ENCODE results near the gene STC2.

DNA sequence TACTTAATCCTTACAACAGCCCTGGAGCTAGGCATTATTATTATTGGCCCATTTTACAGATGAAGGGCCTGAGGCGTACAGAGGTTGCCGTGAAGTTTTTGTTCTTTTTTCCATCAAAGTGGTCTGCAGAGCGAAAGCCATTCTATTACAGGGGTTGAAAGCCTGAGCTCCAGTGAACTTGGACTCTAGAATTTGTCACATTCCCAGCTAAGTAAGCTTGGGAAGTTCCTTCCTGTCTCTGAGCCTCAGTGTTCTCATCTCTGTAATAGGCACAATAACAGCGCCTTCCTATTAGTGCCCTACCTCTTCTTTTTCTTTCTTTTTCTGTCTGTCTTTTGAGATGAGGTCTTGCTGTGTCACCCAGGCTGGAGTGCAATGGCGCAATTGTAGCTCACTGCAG lies 49.0 kb downstream of the STC2 start:
- TF ChIP-seq FOS (IDR thresholded peaks at IDR 0.05; ENCODE audit: low read depth, low read length) = no peak
- TF ChIP-seq CTCF (conservative IDR thresholded peaks at IDR 0.05; ENCODE audit: low read depth, low read length) = no peak
- TF ChIP-seq POLR2A (IDR thresholded peaks at IDR 0.05; ENCODE audit: low read depth, low read length) = no peak
- no peak for TF ChIP-seq RAD21 (IDR thresholded peaks at IDR 0.05; ENCODE audit: low read length)
- no peak for TF ChIP-seq RFX5 (IDR thresholded peaks at IDR 0.05; ENCODE audit: low read depth, low read length)
- TF ChIP-seq SMC3 (IDR thresholded peaks at IDR 0.05; ENCODE audit: low read depth, low read length) = no peak
- TF ChIP-seq MAZ (IDR thresholded peaks at IDR 0.05; ENCODE audit: borderline replicate concordance, low read depth, low read length) = no peak
- no peak for TF ChIP-seq CHD1 (IDR thresholded peaks at IDR 0.05; ENCODE audit: low read depth, low read length)
- TF ChIP-seq BHLHE40 (IDR thresholded peaks at IDR 0.05; ENCODE audit: low read depth, low read length) = no peak
- no peak for TF ChIP-seq MAFK (IDR thresholded peaks at IDR 0.05; ENCODE audit: low read depth, low read length)
- TF ChIP-seq, protein P1, sequence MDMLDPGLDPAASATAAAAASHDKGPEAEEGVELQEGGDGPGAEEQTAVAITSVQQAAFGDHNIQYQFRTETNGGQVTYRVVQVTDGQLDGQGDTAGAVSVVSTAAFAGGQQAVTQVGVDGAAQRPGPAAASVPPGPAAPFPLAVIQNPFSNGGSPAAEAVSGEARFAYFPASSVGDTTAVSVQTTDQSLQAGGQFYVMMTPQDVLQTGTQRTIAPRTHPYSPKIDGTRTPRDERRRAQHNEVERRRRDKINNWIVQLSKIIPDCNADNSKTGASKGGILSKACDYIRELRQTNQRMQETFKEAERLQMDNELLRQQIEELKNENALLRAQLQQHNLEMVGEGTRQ (IDR thresholded peaks at IDR 0.05; ENCODE audit: low read depth, low read length) = no peak
- TF ChIP-seq CEBPB (IDR thresholded peaks at IDR 0.05; ENCODE audit: low read depth, low read length) = no peak
- TF ChIP-seq MXI1 (IDR thresholded peaks at IDR 0.05; ENCODE audit: borderline replicate concordance, low read depth, low read length) = no peak
- TF ChIP-seq, protein P2, sequence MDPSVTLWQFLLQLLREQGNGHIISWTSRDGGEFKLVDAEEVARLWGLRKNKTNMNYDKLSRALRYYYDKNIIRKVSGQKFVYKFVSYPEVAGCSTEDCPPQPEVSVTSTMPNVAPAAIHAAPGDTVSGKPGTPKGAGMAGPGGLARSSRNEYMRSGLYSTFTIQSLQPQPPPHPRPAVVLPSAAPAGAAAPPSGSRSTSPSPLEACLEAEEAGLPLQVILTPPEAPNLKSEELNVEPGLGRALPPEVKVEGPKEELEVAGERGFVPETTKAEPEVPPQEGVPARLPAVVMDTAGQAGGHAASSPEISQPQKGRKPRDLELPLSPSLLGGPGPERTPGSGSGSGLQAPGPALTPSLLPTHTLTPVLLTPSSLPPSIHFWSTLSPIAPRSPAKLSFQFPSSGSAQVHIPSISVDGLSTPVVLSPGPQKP (IDR thresholded peaks at IDR 0.05; ENCODE audit: borderline replicate concordance, low read depth, low read length) = no peak

All from IMR-90 (cell line).